ENCODE measurements around the gene FITM1. TPM values are rescaled to one million over a fixed set of nuclear protein-coding genes. Genes with fewer than 3 reads are reported as not detected.

FITM1 gene
- polyA plus RNA-seq, 1 donor from 2014 or later: 0.88 TPM

- Histone ChIP-seq H3K9ac (ENCODE audit: low read length) (peak overlapping the region; percentile 67), H3K4me2 (ENCODE audit: low read length) (no peak overlapping the region), H3K4me3 (ENCODE audit: low read length) (peak overlapping the region; percentile 74), H3F3A (ENCODE audit: insufficient read depth, low read length, poor library complexity, severe bottlenecking) (peaks cover 8% of the 10 kb centered on the region), H3K79me2 (replicated peaks; ENCODE audit: insufficient read depth, low read length) (peaks cover 10% of the 10 kb centered on the region), H4K20me1 (ENCODE audit: insufficient read depth) (no peaks in the 10 kb centered on the region), H3K9me2 (ENCODE audit: insufficient read depth, low read length) (no peaks in the 10 kb centered on the region), H3K27me3 (ENCODE audit: insufficient read depth, low read depth, low read length) (no peaks in the 10 kb centered on the region), H3K27ac (ENCODE audit: low read length) (no peak overlapping the region), H3K36me3 (ENCODE audit: insufficient read depth, low read length) (no peaks in the 10 kb centered on the region), H3K9me3 (ENCODE audit: low read length) (no peaks in the 10 kb centered on the region), H2AFZ (ENCODE audit: low read depth, low read length) (no peak overlapping the region)
- TF ChIP-seq EZH2 (IDR thresholded peaks at IDR 0.05; ENCODE audit: borderline replicate concordance, insufficient read depth, low read length, poor library complexity, severe bottlenecking): no peak
- TF ChIP-seq REST (IDR thresholded peaks at IDR 0.05; ENCODE audit: borderline replicate concordance): no peak
Observed at GRCh38 chr14:24136684-24137528, 6.4 kb downstream of the FITM1 start.

GRCh38 chr14:24137529-24138395 is 7.3 kb downstream of the FITM1 start:
- no peaks in the 10 kb centered on the region for H4K20me1 ChIP-seq (ENCODE audit: insufficient read depth)
- H2AFZ ChIP-seq (ENCODE audit: low read depth, low read length): no peak overlapping the region
- H3K79me2 ChIP-seq (replicated peaks; ENCODE audit: insufficient read depth, low read length): peaks cover 10% of the 10 kb centered on the region
- H3K27ac ChIP-seq (ENCODE audit: low read length): no peak overlapping the region
- no peaks in the 10 kb centered on the region for H3K9me2 ChIP-seq (ENCODE audit: insufficient read depth, low read length)
- H3K36me3 ChIP-seq (ENCODE audit: insufficient read depth, low read length): no peaks in the 10 kb centered on the region
- H3F3A ChIP-seq (ENCODE audit: insufficient read depth, low read length, poor library complexity, severe bottlenecking): peaks cover 11% of the 10 kb centered on the region
- TF ChIP-seq EZH2 (IDR thresholded peaks at IDR 0.05; ENCODE audit: borderline replicate concordance, insufficient read depth, low read length, poor library complexity, severe bottlenecking): no peak
- TF ChIP-seq TAF1 (IDR thresholded peaks at IDR 0.05; ENCODE audit: low read depth): no peak
- no peak for TF ChIP-seq REST (IDR thresholded peaks at IDR 0.05; ENCODE audit: borderline replicate concordance)
- TF ChIP-seq EP300 (conservative IDR thresholded peaks at IDR 0.05; ENCODE audit: poor library complexity, severe bottlenecking): no peak
- no peak for TF ChIP-seq CTCF (IDR thresholded peaks at IDR 0.05; ENCODE audit: poor library complexity, severe bottlenecking)
- TF ChIP-seq POLR2AphosphoS5 (IDR thresholded peaks at IDR 0.05): no peak
- TF ChIP-seq SMC3 (conservative IDR thresholded peaks at IDR 0.05; ENCODE audit: poor library complexity): no peak
- TF ChIP-seq MXI1 (conservative IDR thresholded peaks at IDR 0.05; ENCODE audit: poor library complexity, severe bottlenecking): no peak
- no peak for TF ChIP-seq RAD21 (conservative IDR thresholded peaks at IDR 0.05)
- no peak overlapping the region for H3K9ac ChIP-seq (ENCODE audit: low read length)
- H3K27me3 ChIP-seq (ENCODE audit: insufficient read depth, low read depth, low read length): no peaks in the 10 kb centered on the region
- H3K4me2 ChIP-seq (ENCODE audit: low read length): no peak overlapping the region
- H3K4me3 ChIP-seq (ENCODE audit: low read length): no peak overlapping the region
- H3K9me3 ChIP-seq (ENCODE audit: low read length): no peaks in the 10 kb centered on the region

All from neural cell (in vitro differentiated cells).